Endothelial cell of umbilical vein (primary cell): ENCODE results near the gene HPRT1.

ENCODE experiments used
- POLR2A ChIP-seq: IDR thresholded peaks from 2 replicates; pipeline ENCODE4 v1.6.1; 2012; ENCODE audit warnings: low read depth, mild to moderate bottlenecking, control low read depth, low read length
- TF ChIP-seq, protein P1 (sequence below), 2 donors: IDR thresholded peaks; 1 replicate in 1 of 2; 2 replicates in 1 of 2; pipeline ENCODE4 v1.5.1; 2011; ENCODE audit warnings: low read length in 2 of 2, mild to moderate bottlenecking in 2 of 2, moderate library complexity in 2 of 2, control low read depth in 1 of 2, inconsistent platforms in 1 of 2, low read depth in 1 of 2; ENCODE audit not compliant: insufficient read depth in 1 of 2; ENCODE audit errors: extremely low read depth in 1 of 2
- TF ChIP-seq, protein P2 (sequence below): IDR thresholded peaks from 2 replicates; pipeline ENCODE4 v1.6.1; 2011; ENCODE audit not compliant: insufficient read depth, insufficient read length

DNA sequence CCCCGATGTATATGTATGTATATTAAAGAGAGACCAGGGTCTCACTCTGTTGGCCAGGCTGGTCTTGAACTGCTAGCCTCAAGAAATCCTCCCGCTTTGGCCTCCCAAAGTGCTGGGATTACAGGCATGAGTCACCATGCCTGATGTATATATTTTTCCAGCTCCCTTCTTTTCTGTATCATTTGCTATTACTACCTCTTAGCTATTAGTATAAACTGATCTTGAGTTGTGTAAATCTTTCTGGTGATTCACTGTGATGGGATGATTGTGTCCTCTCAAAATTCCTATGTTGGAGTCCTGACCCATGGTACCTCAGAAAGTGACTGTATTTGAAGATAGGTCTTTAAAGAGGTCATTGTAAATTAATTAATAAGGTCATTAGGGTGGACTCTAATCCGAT is 53.1 kb downstream of the HPRT1 start:
- TF ChIP-seq POLR2A: no peak
- TF ChIP-seq, protein P1, sequence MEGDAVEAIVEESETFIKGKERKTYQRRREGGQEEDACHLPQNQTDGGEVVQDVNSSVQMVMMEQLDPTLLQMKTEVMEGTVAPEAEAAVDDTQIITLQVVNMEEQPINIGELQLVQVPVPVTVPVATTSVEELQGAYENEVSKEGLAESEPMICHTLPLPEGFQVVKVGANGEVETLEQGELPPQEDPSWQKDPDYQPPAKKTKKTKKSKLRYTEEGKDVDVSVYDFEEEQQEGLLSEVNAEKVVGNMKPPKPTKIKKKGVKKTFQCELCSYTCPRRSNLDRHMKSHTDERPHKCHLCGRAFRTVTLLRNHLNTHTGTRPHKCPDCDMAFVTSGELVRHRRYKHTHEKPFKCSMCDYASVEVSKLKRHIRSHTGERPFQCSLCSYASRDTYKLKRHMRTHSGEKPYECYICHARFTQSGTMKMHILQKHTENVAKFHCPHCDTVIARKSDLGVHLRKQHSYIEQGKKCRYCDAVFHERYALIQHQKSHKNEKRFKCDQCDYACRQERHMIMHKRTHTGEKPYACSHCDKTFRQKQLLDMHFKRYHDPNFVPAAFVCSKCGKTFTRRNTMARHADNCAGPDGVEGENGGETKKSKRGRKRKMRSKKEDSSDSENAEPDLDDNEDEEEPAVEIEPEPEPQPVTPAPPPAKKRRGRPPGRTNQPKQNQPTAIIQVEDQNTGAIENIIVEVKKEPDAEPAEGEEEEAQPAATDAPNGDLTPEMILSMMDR (IDR thresholded peaks at IDR 0.05; ENCODE audit: extremely low read depth in 1 of 2, insufficient read depth in 1 of 2, low read depth in 1 of 2, low read length in 2 of 2): no peak
- TF ChIP-seq, protein P2, sequence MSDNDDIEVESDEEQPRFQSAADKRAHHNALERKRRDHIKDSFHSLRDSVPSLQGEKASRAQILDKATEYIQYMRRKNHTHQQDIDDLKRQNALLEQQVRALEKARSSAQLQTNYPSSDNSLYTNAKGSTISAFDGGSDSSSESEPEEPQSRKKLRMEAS: no peak
